Activated naive CD4-positive, alpha-beta T cell treated with anti-CD3 and anti-CD28 coated beads, Interleukin-2, amount 10 ng/mL, durations not matched to agents 7 days and 5 days (primary cell): ENCODE measurements around the gene HDAC11.
"Not testable (repeated sequence)": the region's sequence is repeated elsewhere in the genome, so short reads cannot be mapped to it uniquely, and the experiment has no call there.

Experiments used
- CTCF ChIA-PET: fragments of 350-600 bp; sonication (Branson Sonifier 250); formaldehyde crosslinking; loops from one replicate; lab custom pipeline; 2021; ENCODE audit warnings: antibody characterized with exemption; lab: Charles Lee
- DNase-seq: peaks from one replicate; pipeline ENCODE4 v3.0.0-alpha.2; 2020
- H3K27ac Mint-ChIP-seq: one replicate; pipeline ENCODE4 v1.8.0; 2021; ENCODE audit warnings: mild to moderate bottlenecking, moderate library complexity, mixed read lengths
- H3K27me3 Mint-ChIP-seq: one replicate; pipeline ENCODE4 v1.8.0; 2021; ENCODE audit warnings: mild to moderate bottlenecking, mixed read lengths
- H3K36me3 Mint-ChIP-seq: one replicate; pipeline ENCODE4 v1.8.0; 2021; ENCODE audit warnings: mixed read lengths
- H3K4me1 Mint-ChIP-seq: one replicate; pipeline ENCODE4 v1.8.0; 2021; ENCODE audit warnings: mixed read lengths
- H3K4me3 Mint-ChIP-seq: one replicate; pipeline ENCODE4 v1.8.0; 2021; ENCODE audit warnings: mild to moderate bottlenecking, moderate library complexity, mixed read lengths
- H3K9me3 Mint-ChIP-seq: one replicate; pipeline ENCODE4 v1.8.0; 2021; ENCODE audit warnings: mixed read lengths

The HDAC11 gene, protein sequence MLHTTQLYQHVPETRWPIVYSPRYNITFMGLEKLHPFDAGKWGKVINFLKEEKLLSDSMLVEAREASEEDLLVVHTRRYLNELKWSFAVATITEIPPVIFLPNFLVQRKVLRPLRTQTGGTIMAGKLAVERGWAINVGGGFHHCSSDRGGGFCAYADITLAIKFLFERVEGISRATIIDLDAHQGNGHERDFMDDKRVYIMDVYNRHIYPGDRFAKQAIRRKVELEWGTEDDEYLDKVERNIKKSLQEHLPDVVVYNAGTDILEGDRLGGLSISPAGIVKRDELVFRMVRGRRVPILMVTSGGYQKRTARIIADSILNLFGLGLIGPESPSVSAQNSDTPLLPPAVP

DNA sequence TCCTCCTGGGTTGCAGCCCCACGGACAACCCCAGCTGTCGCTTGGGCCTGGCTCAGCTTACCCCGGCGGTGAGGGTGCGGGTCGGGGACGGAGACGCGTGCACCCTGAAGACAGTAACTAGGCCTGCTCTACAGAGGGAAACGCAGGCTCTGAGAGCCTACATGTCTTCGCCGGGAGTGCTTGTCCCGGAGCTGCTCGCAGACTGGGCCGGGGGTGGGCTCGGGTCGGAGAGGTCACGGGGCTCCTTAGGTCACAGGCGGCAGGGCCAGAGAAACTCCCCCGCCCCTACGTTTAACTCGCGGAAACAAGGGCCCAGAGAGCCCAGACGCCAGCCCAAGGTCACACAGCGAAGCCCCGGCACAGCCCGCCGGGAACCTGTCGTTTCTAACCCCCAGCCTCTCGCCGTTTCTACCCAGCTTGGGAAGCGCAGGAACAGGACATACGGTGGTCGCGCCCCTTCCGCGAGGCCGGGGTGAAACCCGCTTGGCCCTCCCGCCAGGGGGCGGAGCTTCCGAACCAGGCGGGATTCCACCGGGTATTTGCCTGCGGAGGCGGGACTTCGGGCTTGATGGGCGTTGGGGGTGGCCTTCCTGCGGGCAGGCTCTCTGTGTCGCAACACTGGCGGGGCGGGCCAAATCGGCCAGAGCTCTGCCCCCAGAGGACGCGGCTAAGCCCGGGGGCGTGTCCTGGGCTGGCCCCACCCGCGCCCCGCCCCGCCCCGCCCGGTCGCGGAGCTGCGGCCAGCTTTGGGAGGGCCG is at the start of gene HDAC11:
TSS of gene HDAC11 (plus strand) at position 725 of the 758 bp plus-strand sequence. CDS start 42 bp downstream, outside the sequence.
- Mint-ChIP-seq H3K27me3 (peaks cover 37% of the 10 kb centered on the region), H3K4me1 (peaks cover 26% of the 10 kb centered on the region), H3K4me3 (peak within 1 kb of the TSS; percentile 86), H3K27ac (peak within 1 kb of the TSS; percentile 85), H3K9me3 (no peaks in the 10 kb centered on the region), H3K36me3 (no peaks in the 10 kb centered on the region)
- peak; percentile 99 for DNase-seq
- CTCF ChIA-PET, result interaction anchor here (0.6 to 1.4 kb wide), 6 partner anchors 27 to 953 kb away, joined by 3 to 5 read pairs (median 3); no protein-coding TSS in a partner anchor

DNA sequence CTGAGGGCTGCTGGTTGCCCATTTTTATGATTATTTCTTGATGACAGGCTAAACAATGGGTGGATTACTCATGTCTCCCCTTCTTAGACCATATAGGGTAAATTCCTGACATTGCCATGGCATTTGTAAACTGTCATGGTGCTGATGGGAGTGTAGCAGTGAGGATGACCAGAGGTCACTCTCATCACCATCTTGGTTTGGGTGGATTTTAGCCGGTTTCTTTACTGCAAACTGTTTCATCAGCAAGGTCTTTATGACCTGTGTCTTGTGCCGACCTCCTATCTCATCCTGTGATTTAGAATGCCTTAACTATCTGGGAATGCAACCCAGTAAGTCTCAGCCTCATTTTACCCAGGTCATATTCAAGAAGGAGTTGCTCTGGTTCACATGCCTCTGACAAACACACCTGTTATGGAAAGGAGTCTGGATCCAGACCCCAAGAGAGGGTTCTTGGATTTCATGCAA is 49.7 kb upstream of the HDAC11 start:
- H3K27me3 Mint-ChIP-seq, CTCF ChIA-PET, H3K27ac Mint-ChIP-seq, H3K9me3 Mint-ChIP-seq, H3K36me3 Mint-ChIP-seq, DNase-seq, H3K4me3 Mint-ChIP-seq: not testable (repeated sequence)
- H3K4me1 Mint-ChIP-seq, result peaks cover 39% of the 10 kb centered on the region

DNA sequence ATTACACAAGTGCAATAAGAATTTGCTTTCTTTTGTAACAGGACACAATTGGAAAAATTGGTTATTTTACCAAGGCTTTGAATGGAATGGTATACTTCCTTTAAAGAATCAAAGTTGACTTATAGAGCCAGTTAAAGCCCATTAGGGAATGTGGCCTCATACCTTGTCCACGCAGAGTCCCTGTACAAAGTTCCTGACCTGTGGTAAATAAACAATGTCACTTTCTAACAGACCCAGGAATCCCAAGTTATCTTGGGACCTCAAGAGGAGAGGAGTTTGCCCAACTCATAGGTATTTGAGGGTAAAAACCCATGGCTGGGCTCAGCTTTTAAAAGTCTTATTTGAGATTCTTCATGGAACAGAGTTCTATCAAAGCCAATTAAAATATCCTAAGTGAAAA is 48.0 kb upstream of the HDAC11 start:
- Mint-ChIP-seq H3K27me3 (peaks cover 20% of the 10 kb centered on the region), H3K9me3 (peaks cover 2% of the 10 kb centered on the region), H3K27ac (no peak overlapping the region), H3K4me3 (no peak overlapping the region), H3K36me3 (peaks cover 3% of the 10 kb centered on the region), H3K4me1 (peaks cover 30% of the 10 kb centered on the region)
- no peak for DNase-seq
- CTCF ChIA-PET, result interaction anchor here (1.2 kb wide), 1 partner anchor 20 kb away, joined by 3 read pairs; no protein-coding TSS in a partner anchor

DNA sequence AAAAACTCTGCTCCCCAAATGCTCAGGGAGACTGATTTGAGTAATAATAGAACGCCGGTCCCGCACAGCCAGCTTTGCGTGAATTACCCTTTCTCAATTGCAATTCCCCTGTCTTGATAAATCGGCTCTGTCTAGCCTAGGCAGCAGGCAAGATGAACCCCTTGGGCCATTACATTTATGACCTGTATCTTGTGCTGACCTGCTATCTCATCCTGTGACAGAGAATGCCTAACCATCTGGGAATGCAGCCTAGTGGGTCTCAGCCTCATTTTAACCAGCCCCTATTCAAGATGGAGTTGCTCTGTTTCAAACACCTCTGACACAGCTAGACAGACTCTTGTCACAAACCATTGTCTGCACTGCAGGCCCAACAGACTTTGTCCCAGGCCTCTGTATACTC is 46.2 kb upstream of the HDAC11 start:
- H3K36me3 Mint-ChIP-seq, result peaks cover 3% of the 10 kb centered on the region

DNA sequence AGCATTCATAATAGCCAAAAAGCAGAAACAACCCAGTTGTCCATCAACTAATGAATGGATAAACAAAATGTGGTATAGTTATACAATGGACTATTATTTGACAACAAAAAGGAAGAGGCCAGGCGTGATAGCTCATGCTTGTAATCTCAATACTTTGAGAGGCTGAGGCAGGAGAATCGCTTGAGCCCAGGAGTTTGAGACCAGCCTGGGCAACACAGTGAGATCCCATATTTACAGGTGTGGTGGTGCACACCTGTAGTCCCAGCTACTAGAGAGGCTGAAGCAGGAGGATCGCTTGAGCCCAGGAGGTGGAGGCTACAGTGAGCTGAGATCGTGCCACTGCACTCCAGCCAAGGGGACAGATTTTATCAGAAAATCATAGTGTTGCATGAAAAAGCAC is 43.9 kb upstream of the HDAC11 start:
- not testable (repeated sequence) for H3K9me3 Mint-ChIP-seq, H3K36me3 Mint-ChIP-seq, DNase-seq, H3K4me1 Mint-ChIP-seq, H3K4me3 Mint-ChIP-seq, H3K27ac Mint-ChIP-seq
- H3K27me3 Mint-ChIP-seq, result peaks cover 31% of the 10 kb centered on the region
- CTCF ChIA-PET, result interaction anchor here (1.0 kb wide), 1 partner anchor 16 kb away, joined by 3 read pairs; no protein-coding TSS in a partner anchor

More for the DNA sequence above, 46.2 kb upstream of the HDAC11 start:
- CTCF ChIA-PET, result interaction anchor here (1.2 kb wide), 1 partner anchor 17 kb away, joined by 5 read pairs; no protein-coding TSS in a partner anchor
- Mint-ChIP-seq H3K4me1 (peaks cover 15% of the 10 kb centered on the region), H3K27me3 (peaks cover 26% of the 10 kb centered on the region), H3K27ac (no peak overlapping the region), H3K4me3 (no peak overlapping the region), H3K9me3 (peaks cover 2% of the 10 kb centered on the region)
- DNase-seq, result no peak

DNA sequence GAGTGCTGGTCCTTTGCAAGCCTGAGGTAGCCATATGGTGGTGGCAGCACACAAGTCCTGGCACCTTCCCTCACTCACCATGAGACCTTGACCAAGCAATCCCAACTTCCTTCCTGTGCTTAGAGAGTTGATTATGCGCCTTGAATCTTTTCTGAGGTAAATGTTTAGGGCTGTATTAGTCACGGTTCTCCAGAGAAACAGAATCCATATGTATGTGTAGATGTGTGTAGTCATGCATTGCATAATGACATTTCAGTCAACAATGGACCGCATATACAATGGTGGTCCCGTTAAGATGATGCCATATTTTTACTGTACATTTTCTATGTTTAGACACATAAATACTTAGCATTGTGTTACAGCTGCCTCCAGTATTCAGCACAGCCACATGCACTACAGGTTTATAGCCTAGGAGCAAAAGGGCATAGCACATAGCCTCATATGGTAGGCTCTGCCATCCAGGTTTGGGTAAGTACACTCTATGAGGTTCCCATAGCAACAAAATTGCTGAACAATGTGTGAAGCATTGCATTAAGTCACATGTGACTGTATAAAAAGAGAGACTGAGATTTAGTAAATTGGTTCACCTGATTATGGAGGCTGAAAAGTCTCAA is 39.8 kb upstream of the HDAC11 start:
- H3K4me1 Mint-ChIP-seq, result no peaks in the 10 kb centered on the region
- no peak overlapping the region for H3K27ac Mint-ChIP-seq
- no peaks in the 10 kb centered on the region for H3K36me3 Mint-ChIP-seq
- DNase-seq, result no peak
- H3K4me3 Mint-ChIP-seq, result no peak overlapping the region
- CTCF ChIA-PET, result interaction anchor here (0.5 kb wide), 1 partner anchor 92 kb away, joined by 3 read pairs; no protein-coding TSS in a partner anchor
- no peaks in the 10 kb centered on the region for H3K9me3 Mint-ChIP-seq
- H3K27me3 Mint-ChIP-seq, result peaks cover 21% of the 10 kb centered on the region

DNA sequence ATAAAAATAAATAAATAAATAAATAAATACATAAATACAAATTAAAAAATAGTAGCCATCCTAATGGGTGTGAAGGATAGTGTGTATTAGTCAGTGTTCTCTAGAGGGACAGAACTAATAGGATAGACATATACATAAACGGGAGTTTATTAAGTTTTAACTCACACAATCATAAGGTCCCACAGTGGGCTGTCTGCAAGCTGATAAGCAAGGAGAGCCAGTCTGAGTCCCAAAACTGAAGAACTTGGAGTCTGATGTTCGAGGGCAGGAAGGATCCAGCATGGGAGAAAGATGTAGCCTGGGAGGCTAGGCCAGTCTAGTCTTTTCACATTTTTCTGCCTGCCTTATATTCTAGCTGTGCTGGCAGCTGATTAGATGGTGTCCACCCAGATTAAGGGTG is 37.2 kb upstream of the HDAC11 start:
- not testable (repeated sequence) for H3K36me3 Mint-ChIP-seq, H3K4me3 Mint-ChIP-seq, H3K4me1 Mint-ChIP-seq, H3K27me3 Mint-ChIP-seq, H3K27ac Mint-ChIP-seq, H3K9me3 Mint-ChIP-seq, DNase-seq
- CTCF ChIA-PET, result interaction anchor here (0.6 kb wide), 1 partner anchor 49 kb away, joined by 3 read pairs; no protein-coding TSS in a partner anchor

DNA sequence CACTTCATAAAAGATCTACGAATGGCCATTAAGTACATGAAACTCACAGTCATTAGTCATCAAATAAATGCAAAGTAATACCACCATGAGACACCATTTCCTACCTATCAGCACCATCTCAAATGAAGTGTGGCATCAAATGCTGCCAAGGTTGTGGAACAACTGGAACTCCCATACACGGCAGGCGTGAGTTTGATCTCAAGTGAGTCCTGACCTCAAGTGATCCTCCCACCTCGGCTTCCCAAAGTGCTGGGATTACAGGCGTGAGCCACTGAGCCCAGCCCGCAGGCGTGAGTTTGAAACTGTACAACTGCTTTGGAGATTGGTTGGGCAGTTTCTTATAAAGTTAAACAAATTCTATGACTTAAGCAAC is 28.8 kb upstream of the HDAC11 start:
- no peak for DNase-seq
- Mint-ChIP-seq H3K27me3 (peaks cover 4% of the 10 kb centered on the region), H3K4me1 (peaks cover 33% of the 10 kb centered on the region), H3K36me3 (no peaks in the 10 kb centered on the region), H3K9me3 (peaks cover under 1% of the 10 kb centered on the region), H3K27ac (peak overlapping the region; percentile 91), H3K4me3 (peak overlapping the region; percentile 86)
- CTCF ChIA-PET, result interaction anchor here (0.6 to 4.1 kb wide), 23 partner anchors 10 to 953 kb away, joined by 3 to 105 read pairs (median 6); partner anchors contain the start of genes HDAC11 and NUP210

DNA sequence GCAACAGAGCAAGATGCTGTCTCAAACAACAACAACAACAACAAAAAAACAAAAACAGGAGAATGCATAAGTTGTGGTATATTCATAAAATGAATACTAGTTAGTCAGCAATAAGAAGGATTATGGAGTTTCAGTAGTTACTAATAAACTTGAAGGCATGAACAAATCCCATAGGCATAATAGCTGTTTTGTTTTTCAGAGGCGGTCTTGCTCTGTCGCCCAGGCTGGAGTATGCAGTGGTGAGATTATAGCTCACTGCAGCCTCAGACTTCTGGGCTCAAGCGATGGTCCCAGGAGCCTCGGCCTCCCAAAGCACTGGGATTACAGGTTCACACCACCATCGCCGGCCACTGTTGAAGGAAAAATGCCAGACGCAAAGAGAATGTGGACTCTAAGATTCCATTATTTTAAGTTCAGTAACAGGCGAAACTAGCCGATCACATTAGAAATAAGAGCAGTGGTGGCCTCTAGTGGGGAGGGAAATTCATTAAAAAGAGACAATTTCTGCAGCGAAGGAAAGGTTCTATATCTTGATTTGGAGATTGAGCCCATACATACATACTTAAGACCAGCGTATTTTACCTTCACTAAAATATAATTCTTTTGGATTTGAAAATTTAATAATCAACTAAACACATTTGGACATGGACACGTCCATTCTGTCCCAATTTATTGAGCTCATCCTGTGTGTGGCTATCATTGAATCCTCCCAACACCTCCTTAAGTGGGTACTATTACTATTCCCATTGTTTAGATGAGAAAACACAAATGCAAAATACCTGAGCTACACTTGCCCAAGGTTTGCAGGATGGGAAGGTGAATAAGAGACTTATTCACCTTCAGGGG is 27.4 kb upstream of the HDAC11 start:
- H3K27me3 Mint-ChIP-seq, result peaks cover 7% of the 10 kb centered on the region
- no peaks in the 10 kb centered on the region for H3K36me3 Mint-ChIP-seq
- peak; percentile 60 for DNase-seq
- H3K9me3 Mint-ChIP-seq, result no peaks in the 10 kb centered on the region
- CTCF ChIA-PET, result interaction anchor here (0.8 to 4.1 kb wide), 38 partner anchors 9 to 361 kb away, joined by 3 to 105 read pairs (median 5); partner anchors contain the start of gene NUP210
- H3K27ac Mint-ChIP-seq, result peak overlapping the region; percentile 91
- peaks cover 33% of the 10 kb centered on the region for H3K4me1 Mint-ChIP-seq
- H3K4me3 Mint-ChIP-seq, result peak overlapping the region; percentile 86

DNA sequence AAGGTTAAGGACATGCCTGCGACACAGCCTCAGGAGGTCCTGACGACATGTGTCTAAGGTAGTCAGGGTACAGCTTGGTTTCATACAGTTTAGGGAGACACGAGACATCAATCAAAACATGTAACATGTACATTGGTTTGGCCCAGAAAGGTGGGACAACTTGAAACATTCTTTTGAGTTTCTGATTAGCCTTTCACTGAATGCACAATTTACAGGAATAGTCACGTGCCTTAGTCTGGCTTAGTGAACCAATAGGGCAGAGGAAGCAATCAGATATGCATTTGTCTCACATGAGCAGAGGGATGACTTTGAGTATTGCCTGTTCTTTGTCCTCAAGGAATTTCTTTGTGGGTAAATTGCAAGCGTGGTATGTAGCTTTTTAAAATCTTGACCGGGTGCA is 24.5 kb upstream of the HDAC11 start:
- Mint-ChIP-seq H3K36me3 (no peaks in the 10 kb centered on the region), H3K27ac (no peak overlapping the region), H3K27me3 (peaks cover 24% of the 10 kb centered on the region), H3K4me3 (no peak overlapping the region), H3K4me1 (peaks cover 19% of the 10 kb centered on the region), H3K9me3 (no peaks in the 10 kb centered on the region)
- no peak for DNase-seq
- CTCF ChIA-PET, result interaction anchor here (0.6 to 2.8 kb wide), 4 partner anchors 28 to 363 kb away, joined by 3 to 10 read pairs (median 6); no protein-coding TSS in a partner anchor

DNA sequence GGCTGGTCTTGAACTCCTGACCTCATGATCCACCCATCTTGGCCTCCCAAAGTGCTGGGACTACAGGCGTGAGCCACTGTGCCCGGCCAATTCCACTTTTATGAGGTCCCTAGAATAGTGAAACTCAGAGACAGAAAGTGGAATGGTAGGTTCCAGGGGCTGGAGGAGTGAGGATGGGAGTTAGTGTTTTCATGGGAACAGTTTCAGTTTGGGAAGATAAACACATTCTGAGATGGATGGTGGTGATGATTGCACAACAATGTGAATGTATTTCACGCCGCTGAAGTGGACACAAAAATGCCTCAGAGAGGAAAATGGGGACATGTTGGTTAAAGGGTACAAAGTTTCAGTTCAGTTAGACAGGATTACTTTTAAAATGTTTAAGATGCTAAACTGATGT is 22.5 kb upstream of the HDAC11 start:
- CTCF ChIA-PET, result no interaction called here
- H3K27me3 Mint-ChIP-seq, result peaks cover 33% of the 10 kb centered on the region
- H3K4me3 Mint-ChIP-seq, result no peak overlapping the region
- H3K9me3 Mint-ChIP-seq, result no peaks in the 10 kb centered on the region
- DNase-seq, result no peak
- peaks cover 6% of the 10 kb centered on the region for H3K4me1 Mint-ChIP-seq
- H3K36me3 Mint-ChIP-seq, result no peaks in the 10 kb centered on the region
- H3K27ac Mint-ChIP-seq, result no peak overlapping the region

DNA sequence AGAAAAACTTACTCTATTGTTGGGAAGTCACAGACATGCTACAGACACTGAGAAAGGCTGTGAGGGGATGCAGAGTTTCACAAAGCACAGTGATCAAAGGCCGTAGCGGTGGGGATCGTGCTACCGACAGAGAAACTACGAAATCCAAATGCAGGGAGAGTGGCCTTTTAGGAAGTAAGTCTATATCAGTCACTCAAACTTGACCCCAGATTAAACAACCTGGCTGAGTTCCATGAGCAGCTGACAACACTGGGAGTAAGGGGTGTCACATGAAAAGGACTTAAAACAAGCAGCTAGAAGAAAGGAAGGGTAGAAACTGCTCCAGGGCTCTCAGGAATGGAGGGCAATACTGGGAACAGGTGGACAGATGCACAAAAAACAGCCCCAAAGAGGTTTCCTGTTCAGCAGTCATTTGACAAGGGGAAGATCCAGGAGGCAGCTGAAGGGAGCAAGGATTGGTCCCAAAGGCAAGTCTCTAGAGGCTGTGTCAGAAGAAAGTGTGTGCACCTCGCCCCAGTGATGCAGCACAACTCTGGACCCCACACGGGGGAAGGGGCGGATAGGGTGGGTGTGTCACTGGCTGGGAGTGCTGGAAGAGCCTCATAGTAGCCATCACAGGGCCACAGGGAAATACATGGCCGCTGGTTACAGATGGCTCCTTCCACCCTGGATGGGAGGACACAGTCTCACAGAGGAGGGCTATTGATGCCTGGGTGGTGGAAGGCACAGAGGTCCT is 20.3 kb upstream of the HDAC11 start:
- H3K27ac Mint-ChIP-seq, result no peak overlapping the region
- no peaks in the 10 kb centered on the region for H3K36me3 Mint-ChIP-seq
- no peak for DNase-seq
- H3K27me3 Mint-ChIP-seq, result peaks cover 50% of the 10 kb centered on the region
- CTCF ChIA-PET, result interaction anchor here (0.5 to 2.5 kb wide), 6 partner anchors 7 to 323 kb away, joined by 3 to 13 read pairs (median 4); no protein-coding TSS in a partner anchor
- H3K9me3 Mint-ChIP-seq, result no peaks in the 10 kb centered on the region
- no peak overlapping the region for H3K4me3 Mint-ChIP-seq
- H3K4me1 Mint-ChIP-seq, result peaks cover 3% of the 10 kb centered on the region
